WTC11 (cell line): ENCODE data around the gene MXRA8. TPM values are rescaled to one million over a fixed set of nuclear protein-coding genes. Genes with fewer than 3 reads are reported as not detected.

Experiments
- ATAC-seq: fragments of 200-7000 bp; cut with Tn5 transposase; 2 replicates; pipeline ENCODE4 v1.10.0; 2021; ENCODE audit warnings: mild to moderate bottlenecking, moderate library complexity
- CTCF ChIA-PET: fragments of 300-600 bp; sonication (Branson Sonifier 250); formaldehyde crosslinking; loops from one replicate; lab custom pipeline; 2021; ENCODE audit warnings: antibody characterized with exemption; lab: Charles Lee
- POLR2A ChIA-PET: fragments of 350-600 bp; sonication (Branson Sonifier 250); formaldehyde crosslinking; loops from one replicate; lab custom pipeline; 2021; ENCODE audit warnings: antibody characterized with exemption; lab: Charles Lee
- DNase-seq: peaks from one replicate; pipeline ENCODE4 v3.0.0; 2021; ENCODE audit warnings: low spot score
- H3K27ac Mint-ChIP-seq: 2 replicates; pipeline ENCODE4 v1.8.0; 2021; ENCODE audit warnings: mixed read lengths
- H3K27me3 Mint-ChIP-seq: 2 replicates; pipeline ENCODE4 v1.8.0; 2021; ENCODE audit warnings: low read depth, mild to moderate bottlenecking, moderate library complexity, mixed read lengths
- H3K36me3 Mint-ChIP-seq: 2 replicates; pipeline ENCODE4 v1.8.0; 2021; ENCODE audit warnings: mixed read lengths
- H3K4me1 Mint-ChIP-seq: 2 replicates; pipeline ENCODE4 v1.8.0; 2022; ENCODE audit warnings: mixed read lengths
- H3K4me3 Mint-ChIP-seq: 2 replicates; pipeline ENCODE4 v1.8.0; 2021; ENCODE audit warnings: mild to moderate bottlenecking, moderate library complexity, mixed read lengths
- H3K9me3 Mint-ChIP-seq: 2 replicates; pipeline ENCODE4 v1.8.0; 2021; ENCODE audit warnings: mixed read lengths
- ATF3 ChIP-seq: sonication (generic); formaldehyde crosslinking; conservative IDR thresholded peaks from 2 replicates; pipeline ENCODE4 v1.8.1; 2022; ENCODE audit warnings: mild to moderate bottlenecking, missing genetic modification reagents
- CDX4 ChIP-seq: fragments of 250-450 bp; sonication (Bioruptor Pico); IDR thresholded peaks from 2 replicates; pipeline ENCODE4 v1.9.0; 2021; ENCODE audit warnings: moderate library complexity, mild to moderate bottlenecking, inconsistent platforms, borderline replicate concordance
- ELF4 ChIP-seq: sonication (generic); formaldehyde crosslinking; IDR thresholded peaks from 2 replicates; pipeline ENCODE4 v1.8.1; 2022; ENCODE audit warnings: low read depth, mild to moderate bottlenecking, moderate library complexity, missing genetic modification reagents
- ESRRA ChIP-seq: sonication (generic); formaldehyde crosslinking; IDR thresholded peaks from 2 replicates; pipeline ENCODE4 v1.8.1; 2022; ENCODE audit warnings: mild to moderate bottlenecking, missing genetic modification reagents, borderline replicate concordance
- GRHL2 ChIP-seq: fragments of 250-450 bp; sonication (Bioruptor Pico); IDR thresholded peaks from 2 replicates; pipeline ENCODE4 v1.8.0; 2022; ENCODE audit warnings: mild to moderate bottlenecking, moderate library complexity; ENCODE audit not compliant: insufficient replicate concordance, severe bottlenecking
- JUN ChIP-seq: sonication (generic); formaldehyde crosslinking; IDR thresholded peaks from 2 replicates; pipeline ENCODE4 v1.8.0; 2023; ENCODE audit warnings: mild to moderate bottlenecking, missing genetic modification reagents
- NFATC4 ChIP-seq: fragments of 250-450 bp; sonication (Bioruptor Pico); IDR thresholded peaks from 2 replicates; pipeline ENCODE4 v1.9.0; 2021; ENCODE audit warnings: mild to moderate bottlenecking
- NFE2L1 ChIP-seq: sonication (generic); formaldehyde crosslinking; IDR thresholded peaks from 2 replicates; pipeline ENCODE4 v1.8.1; 2023; ENCODE audit warnings: missing genetic modification reagents
- NR1H2 ChIP-seq: sonication (generic); formaldehyde crosslinking; IDR thresholded peaks from 2 replicates; pipeline ENCODE4 v1.9.0; 2021; ENCODE audit warnings: mild to moderate bottlenecking, moderate library complexity, missing genetic modification reagents
- NR2C2 ChIP-seq: sonication (generic); formaldehyde crosslinking; IDR thresholded peaks from 2 replicates; pipeline ENCODE4 v1.8.0; 2022; ENCODE audit warnings: mild to moderate bottlenecking, missing genetic modification reagents
- NR3C1 ChIP-seq: sonication (generic); formaldehyde crosslinking; conservative IDR thresholded peaks from 2 replicates; pipeline ENCODE4 v1.8.1; 2023; ENCODE audit warnings: low read depth, mild to moderate bottlenecking, missing genetic modification reagents
- PREB ChIP-seq: sonication (generic); formaldehyde crosslinking; IDR thresholded peaks from 2 replicates; pipeline ENCODE4 v1.8.1; 2022; ENCODE audit warnings: mild to moderate bottlenecking, missing genetic modification reagents, moderate library complexity, borderline replicate concordance
- PRRX2 ChIP-seq: fragments of 250-450 bp; sonication (Bioruptor Pico); IDR thresholded peaks from 2 replicates; pipeline ENCODE4 v1.8.0; 2021; ENCODE audit warnings: mild to moderate bottlenecking
- SMAD4 ChIP-seq: sonication (generic); formaldehyde crosslinking; IDR thresholded peaks from 2 replicates; pipeline ENCODE4 v1.8.0; 2022; ENCODE audit warnings: mild to moderate bottlenecking, missing genetic modification reagents
- SOX15 ChIP-seq: fragments of 250-450 bp; sonication (Bioruptor Pico); IDR thresholded peaks from 2 replicates; pipeline ENCODE4 v1.9.0; 2021; ENCODE audit warnings: mild to moderate bottlenecking
- SP1 ChIP-seq: sonication (generic); formaldehyde crosslinking; conservative IDR thresholded peaks from 2 replicates; pipeline ENCODE4 v1.8.1; 2022; ENCODE audit warnings: missing genetic modification reagents
- TEAD1 ChIP-seq: sonication (generic); formaldehyde crosslinking; IDR thresholded peaks from 2 replicates; pipeline ENCODE4 v1.8.0; 2022; ENCODE audit warnings: mild to moderate bottlenecking, missing genetic modification reagents
- TP53 ChIP-seq: sonication (generic); formaldehyde crosslinking; IDR thresholded peaks from 2 replicates; pipeline ENCODE4 v1.8.1; 2023; ENCODE audit warnings: mild to moderate bottlenecking, missing genetic modification reagents
- USF1 ChIP-seq: sonication (generic); formaldehyde crosslinking; IDR thresholded peaks from 2 replicates; pipeline ENCODE4 v1.8.0; 2022; ENCODE audit warnings: mild to moderate bottlenecking, missing genetic modification reagents
- ZBTB21 ChIP-seq: sonication (generic); formaldehyde crosslinking; IDR thresholded peaks from 2 replicates; pipeline ENCODE4 v1.8.1; 2023; ENCODE audit warnings: mild to moderate bottlenecking, missing genetic modification reagents, borderline replicate concordance
- ZNF232 ChIP-seq: sonication (generic); formaldehyde crosslinking; IDR thresholded peaks from 2 replicates; pipeline ENCODE4 v1.8.0; 2022; ENCODE audit warnings: mild to moderate bottlenecking, missing genetic modification reagents
- ZNF281 ChIP-seq: sonication (generic); formaldehyde crosslinking; IDR thresholded peaks from 2 replicates; pipeline ENCODE4 v1.8.0; 2023; ENCODE audit warnings: mild to moderate bottlenecking, missing genetic modification reagents
- ZNF416 ChIP-seq: fragments of 250-450 bp; sonication (Bioruptor Pico); IDR thresholded peaks from 2 replicates; pipeline ENCODE4 v1.9.0; 2021; ENCODE audit warnings: mild to moderate bottlenecking, inconsistent platforms
- total RNA-seq: library from RNA; stranded (reverse); gene quantifications from 3 replicates; pipeline ENCODE4 v1.2.3, GENCODE V29; 2021
- TF ChIP-seq, protein P1 (sequence below): sonication (generic); formaldehyde crosslinking; IDR thresholded peaks from 2 replicates; pipeline ENCODE4 v1.8.0; 2023; ENCODE audit warnings: missing genetic modification reagents, mild to moderate bottlenecking, borderline replicate concordance
- TF ChIP-seq, protein P2 (sequence below): fragments of 250-450 bp; sonication (Bioruptor Pico); IDR thresholded peaks from 2 replicates; pipeline ENCODE4 v1.8.0; 2021; ENCODE audit warnings: mild to moderate bottlenecking
- TF ChIP-seq, protein P3 (sequence below): fragments of 250-450 bp; sonication (Bioruptor Pico); IDR thresholded peaks from 2 replicates; pipeline ENCODE4 v1.9.0; 2021; ENCODE audit warnings: mild to moderate bottlenecking

The MXRA8 gene
- total RNA-seq, 1 experiment from 2014 or later, result 6.7 TPM

DNA sequence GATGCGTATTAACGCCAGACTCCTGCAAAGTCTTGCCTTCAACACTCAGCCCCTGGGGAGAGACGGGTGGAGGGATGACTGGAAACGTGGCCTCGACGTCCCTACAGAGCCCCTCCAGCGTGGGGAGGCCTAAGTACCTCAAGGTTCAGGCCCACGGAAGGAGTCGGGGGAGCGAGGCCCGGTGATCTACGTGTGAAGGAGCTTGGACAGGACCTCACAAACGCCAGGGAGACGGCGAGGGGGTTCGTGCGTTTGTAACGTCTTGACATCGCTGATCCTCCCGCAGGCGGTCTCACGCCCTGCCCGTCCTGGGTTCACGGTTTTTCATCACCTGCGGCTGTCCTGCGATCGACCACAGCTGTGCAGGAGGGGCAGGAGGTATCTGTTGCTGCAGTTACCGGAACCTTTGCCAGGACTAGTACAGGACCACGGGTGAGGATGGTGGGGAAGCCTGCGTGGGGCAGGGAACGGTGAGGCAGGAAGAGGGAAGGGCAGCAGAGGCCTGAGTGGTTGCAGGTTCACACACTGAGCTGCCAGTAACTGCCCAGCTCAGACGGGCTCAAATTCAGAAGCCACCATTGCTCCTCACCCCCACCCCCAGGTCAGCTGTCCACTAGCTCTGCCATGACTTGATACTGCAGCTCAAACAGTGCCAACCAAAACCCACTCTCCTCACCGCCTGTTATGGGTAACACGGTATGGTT lies 41.7 kb upstream of the MXRA8 start:
- ATAC-seq, result no peak
- TF ChIP-seq NFATC4 (CRISPR knock-in tag) (no peak), GRHL2 (no peak), CDX4 (CRISPR knock-in tag) (no peak), ZNF416 (CRISPR knock-in tag) (no peak), ZBTB21 (CRISPR knock-in tag) (no peak), JUN (CRISPR knock-in tag) (no peak), ZNF281 (CRISPR knock-in tag) (no peak), NFE2L1 (0 out of 2 replicates have a peak, but pooled peaks have one; percentile 29), PRRX2 (CRISPR knock-in tag) (0 out of 2 replicates have a peak, but pooled peaks have one; percentile 48), ESRRA (CRISPR knock-in tag) (peak; percentile 18; the same call in 1 of the 2 replicates), ZNF232 (CRISPR knock-in tag) (no peak), NR3C1 (CRISPR knock-in tag) (no peak), TP53 (CRISPR knock-in tag) (no peak), NR1H2 (no peak), NR2C2 (CRISPR knock-in tag) (no peak), ATF3 (CRISPR knock-in tag) (0 out of 2 replicates have a peak, but pooled peaks have one; percentile 62), PREB (CRISPR knock-in tag) (no peak), TEAD1 (CRISPR knock-in tag) (peak; percentile 44; the same call in 1 of the 2 replicates), SP1 (no peak), USF1 (no peak; the same call in 1 of the 2 replicates), SOX15 (CRISPR knock-in tag) (no peak), ELF4 (CRISPR knock-in tag) (no peak), SMAD4 (0 out of 2 replicates have a peak, but pooled peaks have one; percentile 17)
- TF ChIP-seq, protein P1, sequence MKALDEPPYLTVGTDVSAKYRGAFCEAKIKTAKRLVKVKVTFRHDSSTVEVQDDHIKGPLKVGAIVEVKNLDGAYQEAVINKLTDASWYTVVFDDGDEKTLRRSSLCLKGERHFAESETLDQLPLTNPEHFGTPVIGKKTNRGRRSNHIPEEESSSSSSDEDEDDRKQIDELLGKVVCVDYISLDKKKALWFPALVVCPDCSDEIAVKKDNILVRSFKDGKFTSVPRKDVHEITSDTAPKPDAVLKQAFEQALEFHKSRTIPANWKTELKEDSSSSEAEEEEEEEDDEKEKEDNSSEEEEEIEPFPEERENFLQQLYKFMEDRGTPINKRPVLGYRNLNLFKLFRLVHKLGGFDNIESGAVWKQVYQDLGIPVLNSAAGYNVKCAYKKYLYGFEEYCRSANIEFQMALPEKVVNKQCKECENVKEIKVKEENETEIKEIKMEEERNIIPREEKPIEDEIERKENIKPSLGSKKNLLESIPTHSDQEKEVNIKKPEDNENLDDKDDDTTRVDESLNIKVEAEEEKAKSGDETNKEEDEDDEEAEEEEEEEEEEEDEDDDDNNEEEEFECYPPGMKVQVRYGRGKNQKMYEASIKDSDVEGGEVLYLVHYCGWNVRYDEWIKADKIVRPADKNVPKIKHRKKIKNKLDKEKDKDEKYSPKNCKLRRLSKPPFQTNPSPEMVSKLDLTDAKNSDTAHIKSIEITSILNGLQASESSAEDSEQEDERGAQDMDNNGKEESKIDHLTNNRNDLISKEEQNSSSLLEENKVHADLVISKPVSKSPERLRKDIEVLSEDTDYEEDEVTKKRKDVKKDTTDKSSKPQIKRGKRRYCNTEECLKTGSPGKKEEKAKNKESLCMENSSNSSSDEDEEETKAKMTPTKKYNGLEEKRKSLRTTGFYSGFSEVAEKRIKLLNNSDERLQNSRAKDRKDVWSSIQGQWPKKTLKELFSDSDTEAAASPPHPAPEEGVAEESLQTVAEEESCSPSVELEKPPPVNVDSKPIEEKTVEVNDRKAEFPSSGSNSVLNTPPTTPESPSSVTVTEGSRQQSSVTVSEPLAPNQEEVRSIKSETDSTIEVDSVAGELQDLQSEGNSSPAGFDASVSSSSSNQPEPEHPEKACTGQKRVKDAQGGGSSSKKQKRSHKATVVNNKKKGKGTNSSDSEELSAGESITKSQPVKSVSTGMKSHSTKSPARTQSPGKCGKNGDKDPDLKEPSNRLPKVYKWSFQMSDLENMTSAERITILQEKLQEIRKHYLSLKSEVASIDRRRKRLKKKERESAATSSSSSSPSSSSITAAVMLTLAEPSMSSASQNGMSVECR (CRISPR knock-in tag), result peak; percentile 59; the same call in 1 of the 2 replicates
- TF ChIP-seq, protein P2, sequence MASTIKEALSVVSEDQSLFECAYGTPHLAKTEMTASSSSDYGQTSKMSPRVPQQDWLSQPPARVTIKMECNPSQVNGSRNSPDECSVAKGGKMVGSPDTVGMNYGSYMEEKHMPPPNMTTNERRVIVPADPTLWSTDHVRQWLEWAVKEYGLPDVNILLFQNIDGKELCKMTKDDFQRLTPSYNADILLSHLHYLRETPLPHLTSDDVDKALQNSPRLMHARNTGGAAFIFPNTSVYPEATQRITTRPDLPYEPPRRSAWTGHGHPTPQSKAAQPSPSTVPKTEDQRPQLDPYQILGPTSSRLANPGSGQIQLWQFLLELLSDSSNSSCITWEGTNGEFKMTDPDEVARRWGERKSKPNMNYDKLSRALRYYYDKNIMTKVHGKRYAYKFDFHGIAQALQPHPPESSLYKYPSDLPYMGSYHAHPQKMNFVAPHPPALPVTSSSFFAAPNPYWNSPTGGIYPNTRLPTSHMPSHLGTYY (CRISPR knock-in tag), result no peak
- TF ChIP-seq, protein P3, sequence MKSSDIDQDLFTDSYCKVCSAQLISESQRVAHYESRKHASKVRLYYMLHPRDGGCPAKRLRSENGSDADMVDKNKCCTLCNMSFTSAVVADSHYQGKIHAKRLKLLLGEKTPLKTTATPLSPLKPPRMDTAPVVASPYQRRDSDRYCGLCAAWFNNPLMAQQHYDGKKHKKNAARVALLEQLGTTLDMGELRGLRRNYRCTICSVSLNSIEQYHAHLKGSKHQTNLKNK (CRISPR knock-in tag), result no peak

More for the DNA sequence above, 41.7 kb upstream of the MXRA8 start:
- Mint-ChIP-seq H3K27me3 (no peaks in the 10 kb centered on the region), H3K4me3 (peak overlapping the region; percentile 85), H3K9me3 (no peaks in the 10 kb centered on the region), H3K4me1 (peaks cover 31% of the 10 kb centered on the region), H3K27ac (peak overlapping the region; percentile 88), H3K36me3 (peaks cover 60% of the 10 kb centered on the region)
- POLR2A ChIA-PET, result interaction anchor here (1.2 to 2.3 kb wide), 6 partner anchors 11 to 34 kb away, joined by 3 to 12 read pairs (median 5); partner anchors contain the start of gene AURKAIP1
- CTCF ChIA-PET, result interaction anchor here (0.6 to 2.5 kb wide), 6 partner anchors 11 to 105 kb away, joined by 3 to 14 read pairs (median 8); partner anchors contain the start of gene AURKAIP1
- no peak for DNase-seq
